BJ (cell line): ENCODE measurements around the gene MUC5B. TPM values are rescaled to one million over a fixed set of nuclear protein-coding genes. Genes with fewer than 3 reads are reported as not detected.

Experiments used
- CTCF ChIA-PET: fragments of 350-600 bp; formaldehyde crosslinking; extraction: SDS; loops from one replicate; lab custom pipeline; 2021; ENCODE audit warnings: antibody characterized with exemption, inconsistent platforms; lab: Yijun Ruan, JAX
- POLR2A ChIA-PET: fragments of 300-600 bp; sonication (Branson Sonifier 250); formaldehyde crosslinking; extraction: SDS; loops from one replicate; lab custom pipeline; 2021; ENCODE audit warnings: antibody characterized with exemption; lab: Charles Lee
- DNase-seq: peaks from one replicate; pipeline ENCODE4 v3.0.0-alpha.2; 2011; ENCODE audit warnings: low read depth
- H3K27me3 ChIP-seq: 2 replicates; pipeline ENCODE4 v1.6.0; 2011; ENCODE audit warnings: low read length; ENCODE audit not compliant: control insufficient read depth, insufficient read depth
- H3K36me3 ChIP-seq: 2 replicates; pipeline ENCODE4 v1.5.1; 2011; ENCODE audit warnings: low read length; ENCODE audit not compliant: control insufficient read depth, insufficient read depth
- H3K4me3 ChIP-seq: 2 replicates; pipeline ENCODE4 v1.5.1; 2011; ENCODE audit warnings: low read depth, mild to moderate bottlenecking, control low read depth, low read length
- CTCF ChIP-seq: IDR thresholded peaks from 2 replicates; pipeline ENCODE4 v1.5.1; 2011; ENCODE audit warnings: low read depth, mild to moderate bottlenecking, control low read depth, inconsistent platforms, low read length, moderate library complexity; ENCODE audit not compliant: insufficient read depth
- polyA plus RNA-seq: library from polyadenylated mRNA; depleted of rRNA; stranded (reverse); fragments of >200 nt; gene quantifications from 2 replicates; pipeline ENCODE4 v1.2.3, GENCODE V29; 2011

Gene MUC5B
- polyA plus RNA-seq, 1 experiment, result not detected

GRCh38 chr11:1272531-1272930, 49.7 kb downstream of the MUC5B start:
- CTCF ChIA-PET, result no interaction called here
- POLR2A ChIA-PET, result no interaction called here
- H3K4me3 ChIP-seq, result no peak overlapping the region
- TF ChIP-seq CTCF, result no peak
- no peak for DNase-seq
- H3K27me3 ChIP-seq, result no peaks in the 10 kb centered on the region
- H3K36me3 ChIP-seq, result peaks cover 5% of the 10 kb centered on the region

GRCh38 chr11:1274501-1274900, 51.6 kb downstream of the MUC5B start:
- Histone ChIP-seq H3K27me3 (no peaks in the 10 kb centered on the region), H3K36me3 (peaks cover 5% of the 10 kb centered on the region), H3K4me3 (no peak overlapping the region)
- POLR2A ChIA-PET, result no interaction called here
- CTCF ChIA-PET, result no interaction called here
- DNase-seq, result no peak
- TF ChIP-seq CTCF, result no peak

- no peak for TF ChIP-seq CTCF
- ChIA-PET CTCF (no interaction called here), POLR2A (no interaction called here)
- no peak for DNase-seq
- peaks cover 6% of the 10 kb centered on the region for H3K36me3 ChIP-seq
- no peak overlapping the region for H3K4me3 ChIP-seq
- no peaks in the 10 kb centered on the region for H3K27me3 ChIP-seq
Observed at GRCh38 chr11:1275021-1275420, 52.2 kb downstream of the MUC5B start.

- no peak for DNase-seq
- H3K36me3 ChIP-seq, result peaks cover 13% of the 10 kb centered on the region
- POLR2A ChIA-PET, result no interaction called here
- H3K27me3 ChIP-seq, result no peaks in the 10 kb centered on the region
- CTCF ChIA-PET, result no interaction called here
- H3K4me3 ChIP-seq, result no peak overlapping the region
- no peak for TF ChIP-seq CTCF
Observed at GRCh38 chr11:1276041-1276790, 53.4 kb downstream of the MUC5B start.

- ChIA-PET CTCF (no interaction called here), POLR2A (no interaction called here)
- no peaks in the 10 kb centered on the region for H3K27me3 ChIP-seq
- no peak overlapping the region for H3K4me3 ChIP-seq
- peaks cover 16% of the 10 kb centered on the region for H3K36me3 ChIP-seq
- no peak for DNase-seq
- no peak for TF ChIP-seq CTCF
Observed at GRCh38 chr11:1276866-1277615, 54.2 kb downstream of the MUC5B start.
